Activated naive CD4-positive, alpha-beta T cell treated with anti-CD3 and anti-CD28 coated beads for 36 hours (primary cell): Measurements from ENCODE around the gene TGFBRAP1. TPM values are rescaled to one million over a fixed set of nuclear protein-coding genes. Genes with fewer than 3 reads are reported as not detected.

Source experiments
- total RNA-seq, 2 experiments: library from RNA; stranded (reverse); gene quantifications; one replicate each; pipeline ENCODE4 v1.2.3, GENCODE V29; 2021

Gene TGFBRAP1
- total RNA-seq, 2 experiments from 2014 or later, result 13.6 to 15.3 TPM

Other genes with a start within 250 kb of the TGFBRAP1 start
- gene GPR45, start 88.0 kb downstream of the TGFBRAP1 start, total RNA-seq, result not detected
- gene C2orf49, start 7.8 kb upstream of the TGFBRAP1 start, total RNA-seq, result 10 to 100 TPM; 15.6 to 16.4 TPM
- 1 to 10 TPM; 1.6 to 1.8 TPM for gene FHL2, start 69.3 kb upstream of the TGFBRAP1 start, total RNA-seq